Measurements from ENCODE around the gene ACTR3C.

- TF ChIP-seq SPI1 (IDR thresholded peaks at IDR 0.05; ENCODE audit: borderline replicate concordance, insufficient read depth, low read depth, low read length), result no peak
- TF ChIP-seq NFXL1 (IDR thresholded peaks at IDR 0.05; ENCODE audit: borderline replicate concordance), result no peak
- TF ChIP-seq GABPA (IDR thresholded peaks at IDR 0.05; ENCODE audit: low read depth), result no peak
- TF ChIP-seq ZNF592 (IDR thresholded peaks at IDR 0.05), result no peak
- TF ChIP-seq SRF (IDR thresholded peaks at IDR 0.05; ENCODE audit: low read depth in 2 of 2, low read length in 2 of 2), result no peak
Observed at GRCh38 chr7:150307904-150308303, 15.4 kb downstream of the ACTR3C start.
